Mucosa of descending colon (tissue), 3 donors: Measurements from ENCODE around the gene FHAD1. TPM values are rescaled to one million over a fixed set of nuclear protein-coding genes. Genes with fewer than 3 reads are reported as not detected.
"Not testable (repeated sequence)": the region's sequence is repeated elsewhere in the genome, so short reads cannot be mapped to it uniquely, and the experiment has no call there.

Source experiments
- ATAC-seq: fragments of 200-7000 bp; cut with Tn5 transposase; one replicate; pipeline ENCODE4 v1.9.1; 2020; ENCODE audit warnings: mild to moderate bottlenecking, moderate library complexity
- DNase-seq, 3 donors: peaks; one replicate each; pipeline ENCODE4 v3.0.0-alpha.2; 2020
- H3K36me3 ChIP-seq: fragments of 200-600 bp; one replicate; pipeline ENCODE4 v1.8.0; 2021; ENCODE audit warnings: low read depth, mild to moderate bottlenecking
- H3K4me1 ChIP-seq: fragments of 200-600 bp; one replicate; pipeline ENCODE4 v1.8.0; 2021; ENCODE audit warnings: low read depth, mild to moderate bottlenecking
- H3K4me3 ChIP-seq: fragments of 200-600 bp; one replicate; pipeline ENCODE4 v1.8.0; 2021; ENCODE audit warnings: mild to moderate bottlenecking
- H3K9me3 ChIP-seq: fragments of 200-600 bp; one replicate; pipeline ENCODE4 v1.8.0; 2021; ENCODE audit warnings: mild to moderate bottlenecking
- intact Hi-C, 2 donors: fragments of 100-400 bp; cut with DNase I in 1 of 2; cut with micrococcal nuclease in 1 of 2; formaldehyde crosslinking; loops; one replicate each; pipeline versions ENCODE4 v1.11.0 to v1.11.1; 2022; cut with DNase I, micrococcal nuclease
- total RNA-seq, 3 donors: library from RNA; stranded (reverse); fragmentation: NEBNext Ultra II Directional in 2 of 3; extraction: Animal tissue kit (Norgen Biotek cat#: 25700) in 2 of 3; gene quantifications; one replicate each; pipeline versions ENCODE4 v1.2.1 to v1.2.4, GENCODE V29; 2021 to 2023
- TF ChIP-seq, protein P1 (sequence below): fragments of 200-600 bp; IDR thresholded peaks from one replicate; pipeline ENCODE4 v1.8.0; 2022; ENCODE audit warnings: antibody characterized with exemption, mild to moderate bottlenecking
- donor health status: DM: no; HTN: no; CAD: no; lungs with moderate emphysema.
- donor health status: DM: no; HTN: no; CAD: no.
- donor health status: DM: no; HTN: yes; CAD: no.

The FHAD1 gene
- total RNA-seq, 3 donors from 2014 or later = 0.89 to 1.9 (median 0.99) TPM

DNA sequence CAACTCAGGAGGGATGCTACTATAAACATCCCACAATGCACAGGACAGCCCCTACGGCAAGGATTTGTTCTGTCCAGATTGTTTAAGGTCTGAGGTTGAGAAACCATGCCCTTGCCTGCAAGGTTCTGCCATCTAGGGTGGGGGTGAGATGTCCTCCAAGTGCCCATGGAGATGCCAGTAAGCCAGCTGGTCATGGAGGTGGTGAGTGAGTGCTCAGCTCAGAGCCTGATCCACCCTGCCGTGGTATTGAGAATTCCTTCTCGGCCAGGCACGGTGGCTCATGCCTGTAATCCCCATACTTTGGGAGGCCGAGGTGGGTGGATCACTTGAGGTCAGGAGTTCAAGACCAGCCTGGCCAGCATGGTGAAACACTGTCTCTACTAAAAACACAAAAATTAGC lies 178.0 kb downstream of the FHAD1 start:
- Histone ChIP-seq H3K9me3 (no peaks in the 10 kb centered on the region), H3K36me3 (no peaks in the 10 kb centered on the region), H3K4me1 (peaks cover 62% of the 10 kb centered on the region), H3K4me3 (no peak overlapping the region)
- no peak for ATAC-seq
- intact Hi-C loops = no loop called here
- TF ChIP-seq, protein P1, sequence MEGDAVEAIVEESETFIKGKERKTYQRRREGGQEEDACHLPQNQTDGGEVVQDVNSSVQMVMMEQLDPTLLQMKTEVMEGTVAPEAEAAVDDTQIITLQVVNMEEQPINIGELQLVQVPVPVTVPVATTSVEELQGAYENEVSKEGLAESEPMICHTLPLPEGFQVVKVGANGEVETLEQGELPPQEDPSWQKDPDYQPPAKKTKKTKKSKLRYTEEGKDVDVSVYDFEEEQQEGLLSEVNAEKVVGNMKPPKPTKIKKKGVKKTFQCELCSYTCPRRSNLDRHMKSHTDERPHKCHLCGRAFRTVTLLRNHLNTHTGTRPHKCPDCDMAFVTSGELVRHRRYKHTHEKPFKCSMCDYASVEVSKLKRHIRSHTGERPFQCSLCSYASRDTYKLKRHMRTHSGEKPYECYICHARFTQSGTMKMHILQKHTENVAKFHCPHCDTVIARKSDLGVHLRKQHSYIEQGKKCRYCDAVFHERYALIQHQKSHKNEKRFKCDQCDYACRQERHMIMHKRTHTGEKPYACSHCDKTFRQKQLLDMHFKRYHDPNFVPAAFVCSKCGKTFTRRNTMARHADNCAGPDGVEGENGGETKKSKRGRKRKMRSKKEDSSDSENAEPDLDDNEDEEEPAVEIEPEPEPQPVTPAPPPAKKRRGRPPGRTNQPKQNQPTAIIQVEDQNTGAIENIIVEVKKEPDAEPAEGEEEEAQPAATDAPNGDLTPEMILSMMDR = no peak
- DNase-seq = peak in 2 of 3 donors; percentile 27 to 42

DNA sequence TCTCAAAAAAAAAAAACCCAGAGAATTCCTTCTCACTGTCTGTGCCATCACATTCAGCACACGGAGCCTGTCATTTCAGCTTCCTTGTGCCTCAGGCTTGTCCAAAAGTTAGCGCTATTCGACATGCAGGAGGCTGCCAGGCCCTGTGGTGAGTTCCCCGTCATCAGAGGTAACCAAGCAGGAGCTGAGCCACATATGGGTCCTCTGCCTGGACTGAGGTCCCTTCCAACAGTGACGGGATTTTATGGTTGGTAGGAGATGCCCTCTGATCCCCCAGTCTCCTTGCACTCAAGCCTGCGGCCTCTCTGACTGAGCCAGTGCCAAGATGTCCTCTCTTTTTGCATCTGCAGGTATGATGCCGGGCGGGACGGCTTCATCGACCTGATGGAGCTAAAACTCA lies 178.5 kb downstream of the FHAD1 start:
- intact Hi-C loops = no loop called here
- Histone ChIP-seq H3K4me1 (peaks cover 57% of the 10 kb centered on the region), H3K9me3 (no peaks in the 10 kb centered on the region), H3K4me3 (no peak overlapping the region), H3K36me3 (no peaks in the 10 kb centered on the region)
- ATAC-seq (no peak), DNase-seq (no peak)
- TF ChIP-seq, protein P1 = no peak

DNA sequence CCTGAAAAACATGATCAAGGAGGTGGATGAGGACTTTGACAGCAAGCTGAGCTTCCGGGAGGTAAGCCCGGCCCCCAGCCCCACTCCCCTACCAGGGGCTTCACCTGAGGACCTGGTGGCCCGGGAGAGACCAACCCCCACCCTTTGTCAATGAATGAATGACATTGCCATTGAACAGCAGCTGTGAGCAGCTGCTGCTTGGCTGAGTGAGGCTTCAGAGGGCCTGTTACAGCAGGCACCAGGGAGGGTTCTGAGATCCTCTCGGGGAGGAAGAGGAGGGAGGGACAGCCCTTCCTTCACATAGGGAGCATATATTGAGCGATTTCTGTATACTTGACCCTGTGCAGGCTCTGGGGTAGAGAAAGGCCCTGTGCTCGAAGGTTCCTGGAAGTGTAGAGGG lies 178.9 kb downstream of the FHAD1 start:
- Histone ChIP-seq H3K9me3 (no peaks in the 10 kb centered on the region), H3K4me3 (no peak overlapping the region), H3K4me1 (peaks cover 55% of the 10 kb centered on the region), H3K36me3 (no peaks in the 10 kb centered on the region)
- TF ChIP-seq, protein P1 = no peak
- DNase-seq (no peak), ATAC-seq (no peak)
- intact Hi-C loops = no loop called here

DNA sequence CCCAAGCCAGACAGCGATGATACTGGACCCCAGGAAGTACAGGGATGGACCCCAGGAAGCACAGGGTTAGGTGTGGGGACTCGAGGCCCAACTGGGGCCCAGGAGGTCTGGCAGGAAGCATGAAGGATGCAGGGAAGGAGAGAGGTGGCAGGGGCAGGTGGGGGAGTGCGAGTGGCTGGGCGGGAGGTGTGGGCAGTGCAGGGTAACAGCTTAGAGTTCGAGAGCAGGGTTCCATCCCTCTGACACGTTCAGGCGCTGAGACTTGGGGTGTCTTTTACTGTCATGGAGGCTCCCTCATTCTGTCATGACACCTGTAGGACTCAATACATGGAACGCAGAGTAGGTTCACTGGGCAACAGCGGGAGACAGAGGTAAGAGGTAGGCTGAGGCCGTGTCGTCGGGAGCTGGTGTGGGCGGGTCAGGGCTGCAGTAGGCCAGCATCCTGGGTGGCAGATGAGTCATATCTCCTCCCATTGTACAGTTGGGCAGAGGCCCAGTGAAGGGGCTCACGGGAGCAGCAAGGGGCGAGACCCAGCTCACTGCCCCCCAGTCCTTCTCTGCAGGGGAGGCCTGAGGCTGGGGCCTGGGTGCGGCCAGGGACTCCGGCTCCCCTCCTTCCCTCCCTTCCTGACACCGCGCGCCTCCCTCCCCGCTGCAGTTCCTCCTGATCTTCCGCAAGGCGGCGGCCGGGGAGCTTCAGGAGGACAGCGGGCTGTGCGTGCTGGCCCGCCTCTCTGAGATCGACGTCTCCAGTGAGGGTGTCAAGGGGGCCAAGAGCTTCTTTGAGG lies 179.7 kb downstream of the FHAD1 start:
- intact Hi-C loops = no loop called here
- H3K9me3 ChIP-seq = no peaks in the 10 kb centered on the region
- TF ChIP-seq, protein P1 = peak; percentile 12
- no peaks in the 10 kb centered on the region for H3K36me3 ChIP-seq
- ATAC-seq (peak; percentile 66), DNase-seq (peak; percentile 78 to 88 (median 87))
- H3K4me3 ChIP-seq = no peak overlapping the region
- peaks cover 49% of the 10 kb centered on the region for H3K4me1 ChIP-seq

DNA sequence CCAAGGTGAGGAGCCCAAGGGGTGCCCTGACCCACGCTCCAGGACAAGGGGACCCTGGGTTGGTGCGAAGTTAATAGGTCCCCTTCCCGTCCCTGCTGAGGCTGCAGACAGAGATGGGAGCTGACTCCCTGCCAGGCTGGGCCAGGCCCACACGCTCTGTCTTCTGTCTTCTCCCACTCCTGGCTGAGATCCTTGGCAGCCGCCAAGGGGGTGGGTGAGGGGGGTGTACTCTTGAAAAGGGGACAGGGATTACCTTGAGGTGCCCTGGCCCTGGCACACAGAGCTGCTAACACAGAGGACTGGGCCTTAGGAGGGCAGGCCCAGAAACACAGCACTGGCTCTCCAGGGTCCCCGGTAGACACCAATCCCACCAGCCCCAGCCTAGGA lies 180.2 kb downstream of the FHAD1 start:
- peak in 1 of 3 donors; percentile 60 for DNase-seq
- TF ChIP-seq, protein P1 = no peak
- intact Hi-C loops = no loop called here
- H3K4me3 ChIP-seq = no peak overlapping the region
- H3K9me3 ChIP-seq = no peaks in the 10 kb centered on the region
- peaks cover 48% of the 10 kb centered on the region for H3K4me1 ChIP-seq
- ATAC-seq = no peak
- H3K36me3 ChIP-seq = no peaks in the 10 kb centered on the region

DNA sequence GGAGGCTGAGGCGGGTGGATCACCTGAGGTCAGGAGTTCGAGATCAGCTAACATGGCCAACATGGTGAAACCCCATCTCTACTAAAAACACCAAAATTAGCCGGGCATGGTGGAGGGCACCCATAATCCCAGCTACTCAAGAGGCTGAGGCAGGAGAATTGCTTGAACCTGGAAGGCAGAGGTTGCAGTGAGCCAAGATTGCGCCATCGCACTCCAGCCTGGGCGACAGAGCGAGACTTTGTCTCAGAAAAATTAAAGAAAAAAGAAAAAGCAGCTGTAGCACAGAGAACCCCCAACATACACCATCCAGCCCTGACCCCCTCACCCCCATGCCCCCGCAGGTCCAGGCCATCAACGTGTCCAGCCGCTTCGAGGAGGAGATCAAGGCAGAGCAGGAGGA lies 181.2 kb downstream of the FHAD1 start:
- DNase-seq, H3K36me3 ChIP-seq, H3K4me3 ChIP-seq, H3K9me3 ChIP-seq, ATAC-seq, intact Hi-C loops: not testable (repeated sequence)
- peaks cover 39% of the 10 kb centered on the region for H3K4me1 ChIP-seq
